ENCODE results near the gene FSTL5. TPM values are rescaled to one million over a fixed set of nuclear protein-coding genes. Genes with fewer than 3 reads are reported as not detected.

FSTL5 gene
- polyA plus RNA-seq, 3 donors = not detected

GRCh38 chr4:161987611-161988010 is 176.2 kb downstream of the FSTL5 start:
- peaks cover 0 to 2% (median 0%) of the 10 kb centered on the region in 7 donors for H3K9me3 Mint-ChIP-seq
- no peaks in the 10 kb centered on the region for H3K27me3 Mint-ChIP-seq (ENCODE audit: low read depth in 3 of 3)
- no peaks in the 10 kb centered on the region for H3K79me2 ChIP-seq (ENCODE audit: insufficient read depth, low read length)
- no peak overlapping the region for H2AFZ ChIP-seq (ENCODE audit: insufficient read depth, low read depth, low read length, poor library complexity, severe bottlenecking)
- TF ChIP-seq, protein P1, sequence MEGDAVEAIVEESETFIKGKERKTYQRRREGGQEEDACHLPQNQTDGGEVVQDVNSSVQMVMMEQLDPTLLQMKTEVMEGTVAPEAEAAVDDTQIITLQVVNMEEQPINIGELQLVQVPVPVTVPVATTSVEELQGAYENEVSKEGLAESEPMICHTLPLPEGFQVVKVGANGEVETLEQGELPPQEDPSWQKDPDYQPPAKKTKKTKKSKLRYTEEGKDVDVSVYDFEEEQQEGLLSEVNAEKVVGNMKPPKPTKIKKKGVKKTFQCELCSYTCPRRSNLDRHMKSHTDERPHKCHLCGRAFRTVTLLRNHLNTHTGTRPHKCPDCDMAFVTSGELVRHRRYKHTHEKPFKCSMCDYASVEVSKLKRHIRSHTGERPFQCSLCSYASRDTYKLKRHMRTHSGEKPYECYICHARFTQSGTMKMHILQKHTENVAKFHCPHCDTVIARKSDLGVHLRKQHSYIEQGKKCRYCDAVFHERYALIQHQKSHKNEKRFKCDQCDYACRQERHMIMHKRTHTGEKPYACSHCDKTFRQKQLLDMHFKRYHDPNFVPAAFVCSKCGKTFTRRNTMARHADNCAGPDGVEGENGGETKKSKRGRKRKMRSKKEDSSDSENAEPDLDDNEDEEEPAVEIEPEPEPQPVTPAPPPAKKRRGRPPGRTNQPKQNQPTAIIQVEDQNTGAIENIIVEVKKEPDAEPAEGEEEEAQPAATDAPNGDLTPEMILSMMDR (IDR thresholded peaks at IDR 0.05) = no peak
- no peak overlapping the region for H3K4me3 ChIP-seq (replicated peaks in 1 of 3; ENCODE audit: low read depth in 2 of 3, low read length in 3 of 3)
- H3K27ac ChIP-seq (ENCODE audit: low read depth in 1 of 2, low read length in 2 of 2) = no peak overlapping the region
- H3K4me1 ChIP-seq (ENCODE audit: control insufficient read depth in 1 of 2, insufficient read depth in 2 of 2, low read length in 2 of 2) = no peaks in the 10 kb centered on the region
- H3K4me1 Mint-ChIP-seq = no peaks in the 10 kb centered on the region
- 88% methylated on average over 1 of the region's 1 CpG for WGBS (ENCODE audit: insufficient coverage)
- DNase-seq = no peak
- no peaks in the 10 kb centered on the region for H3K27me3 ChIP-seq (ENCODE audit: control insufficient read depth in 2 of 2, insufficient read depth in 2 of 2, low read length in 2 of 2)
- no peak overlapping the region for H3K9ac ChIP-seq (ENCODE audit: insufficient read depth, low read length, poor library complexity, severe bottlenecking)
- no peak overlapping the region for H3K4me3 Mint-ChIP-seq
- no peak overlapping the region for H3K4me2 ChIP-seq (replicated peaks; ENCODE audit: extremely low read depth, low read length, poor library complexity, severe bottlenecking)
- H3K9me3 ChIP-seq (replicated peaks in 1 of 2; ENCODE audit: control insufficient read depth in 1 of 2, insufficient read depth in 1 of 2, low read length in 2 of 2) = no peaks in the 10 kb centered on the region
- H4K20me1 ChIP-seq (ENCODE audit: insufficient read depth, low read length) = no peaks in the 10 kb centered on the region
- intact Hi-C loops (cut with micrococcal nuclease) = no loop called here
- H3K36me3 Mint-ChIP-seq = no peaks in the 10 kb centered on the region
- H3K27ac Mint-ChIP-seq = no peak overlapping the region
- H3K36me3 ChIP-seq (replicated peaks in 1 of 2; ENCODE audit: control insufficient read depth in 1 of 2, insufficient read depth in 2 of 2, low read length in 2 of 2) = no peaks in the 10 kb centered on the region

DNA sequence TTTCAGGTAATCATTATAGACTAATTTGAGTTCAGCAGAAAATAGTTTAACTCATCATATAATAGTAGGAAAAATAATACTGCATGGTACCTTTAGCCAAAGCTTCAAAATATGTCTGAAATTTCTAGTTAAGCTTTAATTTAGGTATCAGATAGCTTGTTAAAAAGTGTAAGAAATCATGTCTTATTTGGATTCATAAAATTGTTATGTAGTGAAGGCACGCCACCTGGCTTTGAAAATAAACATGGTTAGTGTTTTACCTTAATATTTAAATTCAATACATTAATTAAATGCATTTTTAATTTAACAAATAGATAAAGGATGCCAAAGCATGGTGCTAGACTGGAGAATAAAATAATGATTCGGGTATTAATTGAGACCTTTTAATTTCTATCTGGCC is 211.4 kb downstream of the FSTL5 start:
- Histone ChIP-seq H3K27ac (ENCODE audit: low read depth in 1 of 2, low read length in 2 of 2) (no peak overlapping the region), H3K27me3 (ENCODE audit: control insufficient read depth in 2 of 2, insufficient read depth in 2 of 2, low read length in 2 of 2) (no peaks in the 10 kb centered on the region), H2AFZ (ENCODE audit: insufficient read depth, low read depth, low read length, poor library complexity, severe bottlenecking) (no peak overlapping the region), H3K4me2 (replicated peaks; ENCODE audit: extremely low read depth, low read length, poor library complexity, severe bottlenecking) (no peak overlapping the region), H4K20me1 (ENCODE audit: insufficient read depth, low read length) (no peaks in the 10 kb centered on the region), H3K9me3 (replicated peaks in 1 of 2; ENCODE audit: control insufficient read depth in 1 of 2, insufficient read depth in 1 of 2, low read length in 2 of 2) (no peaks in the 10 kb centered on the region), H3K79me2 (ENCODE audit: insufficient read depth, low read length) (no peaks in the 10 kb centered on the region), H3K9ac (ENCODE audit: insufficient read depth, low read length, poor library complexity, severe bottlenecking) (no peak overlapping the region), H3K36me3 (replicated peaks in 1 of 2; ENCODE audit: control insufficient read depth in 1 of 2, insufficient read depth in 2 of 2, low read length in 2 of 2) (no peaks in the 10 kb centered on the region), H3K4me1 (ENCODE audit: control insufficient read depth in 1 of 2, insufficient read depth in 2 of 2, low read length in 2 of 2) (no peaks in the 10 kb centered on the region), H3K4me3 (replicated peaks in 1 of 3; ENCODE audit: low read depth in 2 of 3, low read length in 3 of 3) (no peak overlapping the region)
- Mint-ChIP-seq H3K4me3 (no peak overlapping the region), H3K4me1 (no peaks in the 10 kb centered on the region), H3K27me3 (ENCODE audit: low read depth in 3 of 3) (peaks cover 0 to 3% (median 0%) of the 10 kb centered on the region in 3 donors), H3K27ac (no peak overlapping the region), H3K36me3 (no peaks in the 10 kb centered on the region), H3K9me3 (no peaks in the 10 kb centered on the region)
- TF ChIP-seq, protein P1 (IDR thresholded peaks at IDR 0.05) = no peak
- intact Hi-C loops (cut with micrococcal nuclease) = no loop called here
- no CpG with 5 or more reads among the region's 2 CpGs for WGBS (ENCODE audit: insufficient coverage)
- DNase-seq = no peak
